CD4-positive, alpha-beta T cell treated with Interleukin-21 for 1 hour (primary cell): ENCODE measurements around the gene TTC28.

ENCODE experiments used
- DNase-seq: peaks from one replicate; pipeline ENCODE4 v3.0.0-alpha.2; 2020

The TTC28 gene

GRCh38 chr22:27995801-27996528, 683.7 kb downstream of the TTC28 start:
- DNase-seq = no peak

- no peak for DNase-seq
These were observed 684.9 kb downstream of the TTC28 start for GRCh38 chr22:27994481-27995331.

GRCh38 chr22:27993774-27994350, 685.8 kb downstream of the TTC28 start:
- DNase-seq = no peak

DNA sequence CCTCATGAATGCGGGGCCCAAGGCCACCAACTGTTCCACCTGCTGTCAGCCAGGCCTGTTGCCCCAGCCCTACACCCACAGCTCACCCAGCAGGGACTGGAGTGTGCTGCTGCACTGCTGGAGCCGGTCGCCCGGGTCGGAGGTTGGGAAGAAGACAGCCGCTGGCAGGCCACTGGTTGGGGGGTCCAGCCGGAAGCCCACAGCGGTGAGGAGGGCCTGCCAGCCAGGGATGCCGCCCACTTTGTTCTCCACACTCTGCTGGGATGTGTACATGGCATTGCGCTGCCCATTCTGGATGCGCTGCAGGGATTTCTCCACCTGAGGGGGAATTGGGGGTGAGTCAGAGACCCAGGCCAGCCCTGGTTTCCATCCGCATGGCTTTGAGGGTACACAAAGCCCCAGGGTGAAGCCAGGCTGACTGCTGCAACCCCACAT, 686.4 kb downstream of the TTC28 start:
- DNase-seq = no peak

- no peak for DNase-seq
These were observed 687.1 kb downstream of the TTC28 start for GRCh38 chr22:27992294-27993165.

DNA sequence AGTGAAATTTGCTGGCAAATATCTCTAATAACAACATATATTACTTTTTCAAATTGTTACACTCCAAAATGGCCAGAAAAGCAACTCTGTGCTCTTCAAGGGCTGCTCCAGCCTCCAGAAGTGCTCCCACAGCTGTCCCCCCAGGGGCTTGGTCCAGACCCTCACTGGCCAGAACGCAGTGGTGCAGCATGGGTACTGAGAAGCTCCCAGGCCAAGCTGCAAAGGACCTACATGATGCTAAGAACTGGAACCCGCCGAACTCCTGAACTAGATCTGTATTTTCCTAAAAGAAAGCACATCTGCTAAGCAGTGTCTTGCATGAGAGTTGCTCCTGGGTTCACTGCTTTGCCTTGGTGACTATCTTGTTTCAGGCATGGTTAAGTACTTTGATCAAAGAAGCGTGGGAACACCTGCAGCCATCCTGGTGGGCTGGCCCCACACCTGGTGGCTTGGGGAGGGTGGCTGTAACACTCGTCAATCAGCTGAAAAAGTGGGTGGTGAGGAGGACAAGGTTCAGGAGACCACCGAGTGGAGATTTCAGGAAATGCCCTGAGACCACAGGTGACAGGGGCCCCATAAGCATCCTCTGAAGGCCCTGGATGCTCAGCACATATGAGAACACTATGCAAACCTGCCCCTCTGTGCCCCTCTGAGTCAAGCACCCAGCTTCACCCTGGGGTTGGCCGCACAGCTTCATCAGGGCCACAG, 687.9 kb downstream of the TTC28 start:
- no peak for DNase-seq

DNA sequence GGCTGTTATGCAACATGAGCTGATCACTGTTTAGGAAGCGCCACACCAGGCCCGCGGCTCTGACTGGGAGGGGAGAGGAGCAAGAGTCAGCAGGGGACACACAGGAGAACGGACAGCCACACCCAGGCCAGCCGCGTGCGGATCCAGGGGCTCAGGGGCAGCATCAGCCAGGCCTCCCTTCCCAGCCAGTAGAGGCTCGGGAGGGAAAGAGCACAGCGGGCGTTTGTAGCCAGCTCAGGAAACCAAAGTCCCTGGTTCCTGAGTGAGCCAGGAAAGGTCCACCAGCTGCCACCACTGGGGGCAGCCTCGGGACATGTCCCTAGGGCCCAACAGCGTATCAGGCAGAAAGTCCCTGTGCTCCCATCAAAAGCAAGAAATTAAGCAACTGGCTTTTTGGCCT, 688.8 kb downstream of the TTC28 start:
- no peak for DNase-seq

DNA sequence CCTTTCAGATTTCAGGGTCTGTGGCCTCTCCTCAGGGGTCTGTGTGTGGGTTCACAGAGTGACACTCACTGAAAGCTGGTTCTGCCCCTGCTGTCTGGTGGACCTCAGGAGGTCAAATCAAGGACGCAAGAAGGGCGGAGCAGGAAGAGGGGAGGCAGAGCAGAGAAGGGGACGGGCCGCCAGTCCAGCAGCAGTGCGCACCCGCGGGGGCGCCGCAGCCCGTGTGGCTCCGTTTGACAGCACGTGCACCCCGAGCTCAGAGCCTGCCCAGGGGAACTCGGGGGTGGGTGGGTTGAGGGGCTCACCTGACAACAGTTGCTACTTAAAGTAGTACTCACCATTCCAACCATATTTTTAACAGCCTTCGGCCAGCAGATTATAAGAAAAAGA, 689.2 kb downstream of the TTC28 start:
- no peak for DNase-seq

DNA sequence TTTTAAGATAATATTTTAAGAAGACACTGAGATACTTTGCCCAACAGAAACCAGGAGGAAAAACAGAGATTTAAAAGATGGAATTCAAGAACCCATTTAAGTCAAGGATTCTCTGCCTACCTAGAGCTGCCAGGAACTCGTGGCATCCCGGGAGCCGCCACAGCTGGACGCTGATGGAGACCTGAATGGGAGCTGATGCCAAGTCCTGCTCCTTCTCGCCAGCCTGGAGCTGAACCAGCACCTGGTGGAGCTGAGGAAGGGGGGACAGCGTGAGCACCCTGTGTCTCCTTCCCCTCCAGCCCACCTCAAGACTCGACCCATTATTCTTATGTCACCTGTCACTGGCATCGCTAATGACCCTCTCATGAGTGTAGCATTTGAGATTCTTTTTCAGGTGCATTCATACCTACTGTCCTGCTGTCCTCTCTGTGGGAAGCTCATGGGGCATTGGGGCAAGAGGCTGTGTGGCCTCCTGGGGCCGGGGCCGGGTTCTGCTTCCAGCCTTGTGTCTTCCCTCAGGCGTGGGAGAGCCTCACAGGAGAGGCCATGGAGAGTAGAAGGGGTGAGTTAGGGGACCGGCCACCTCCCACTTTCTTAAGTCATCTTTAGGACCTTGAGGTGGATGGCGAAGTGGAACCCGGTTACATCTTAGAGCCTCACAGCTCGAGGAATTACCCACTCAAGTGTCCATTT, 689.7 kb downstream of the TTC28 start:
- DNase-seq = no peak

DNA sequence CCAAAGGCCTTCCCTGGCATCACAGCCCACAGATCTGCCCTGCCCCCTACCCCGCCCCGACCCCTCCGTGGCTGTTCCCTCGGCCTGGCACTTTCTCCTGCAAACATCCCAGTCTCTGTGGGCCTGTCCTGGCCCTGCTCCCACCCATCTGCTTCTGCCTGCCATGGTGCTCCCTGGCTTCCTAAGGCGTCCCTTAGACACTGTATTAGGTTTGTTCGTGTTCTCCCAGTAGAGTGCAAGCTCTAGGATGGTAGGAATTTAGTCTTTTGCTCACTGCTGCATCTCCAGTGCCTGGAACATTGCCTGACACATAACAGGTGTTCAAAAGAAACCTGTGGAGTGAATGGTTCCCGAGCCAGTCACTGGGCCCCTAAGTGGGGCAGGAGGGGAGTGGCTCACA, 690.9 kb downstream of the TTC28 start:
- no peak for DNase-seq

DNA sequence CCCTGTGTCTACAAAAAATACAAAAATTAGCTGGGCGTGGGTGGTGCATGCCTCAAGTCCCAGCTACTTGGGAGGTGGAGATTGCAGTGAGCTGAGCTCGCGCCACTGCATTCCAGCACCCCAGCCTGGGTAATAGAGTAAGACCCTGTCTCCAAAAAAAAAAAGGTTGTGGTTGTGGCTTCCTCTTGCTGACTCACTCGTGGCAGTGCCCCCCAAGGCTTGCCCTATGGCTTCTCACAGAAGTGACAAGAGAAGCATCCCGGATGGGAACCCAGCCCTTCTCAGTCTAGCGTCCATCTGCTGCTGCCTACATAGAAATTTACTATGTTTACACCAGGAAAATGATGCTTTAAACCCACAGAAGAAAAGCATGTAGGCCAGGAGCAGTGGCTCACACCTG, 692.1 kb downstream of the TTC28 start:
- DNase-seq = no peak

GRCh38 chr22:27986937-27987336, 692.7 kb downstream of the TTC28 start:
- no peak for DNase-seq

GRCh38 chr22:27986459-27986858, 693.2 kb downstream of the TTC28 start:
- no peak for DNase-seq

GRCh38 chr22:27985323-27986275, 694.0 kb downstream of the TTC28 start:
- DNase-seq = no peak

- no peak for DNase-seq
These were observed 694.9 kb downstream of the TTC28 start for GRCh38 chr22:27984723-27985122.

- DNase-seq = no peak
These were observed 695.5 kb downstream of the TTC28 start for GRCh38 chr22:27984001-27984695.

- no peak for DNase-seq
These were observed 696.3 kb downstream of the TTC28 start for GRCh38 chr22:27983361-27983791.

DNA sequence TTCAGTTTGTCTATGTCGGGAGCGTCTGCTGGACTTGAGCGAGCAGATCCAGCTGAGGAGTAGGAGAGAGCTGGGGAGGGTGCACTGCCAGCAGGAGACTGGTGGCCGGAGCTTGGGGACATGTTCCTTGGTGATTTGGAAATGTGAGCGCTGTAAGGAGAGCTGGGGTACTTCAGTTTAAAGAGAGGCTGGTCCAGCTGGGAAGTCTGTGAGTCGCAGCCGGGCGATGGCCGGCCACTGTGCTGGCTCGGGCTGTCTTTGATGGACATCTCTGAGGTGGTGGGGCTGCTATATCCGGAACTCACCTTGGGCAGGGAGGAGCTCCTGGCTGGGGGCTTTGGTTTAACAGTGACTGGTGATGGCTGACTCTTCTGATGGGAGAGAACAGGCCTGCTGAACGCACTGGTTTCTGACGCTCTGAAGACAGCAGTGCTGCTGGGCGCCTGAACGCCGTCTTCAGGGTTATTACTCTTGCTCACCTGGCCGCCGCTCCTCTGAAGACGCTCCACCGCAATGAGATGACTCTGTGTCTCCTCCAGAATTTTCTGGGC, 696.9 kb downstream of the TTC28 start:
- no peak for DNase-seq

DNA sequence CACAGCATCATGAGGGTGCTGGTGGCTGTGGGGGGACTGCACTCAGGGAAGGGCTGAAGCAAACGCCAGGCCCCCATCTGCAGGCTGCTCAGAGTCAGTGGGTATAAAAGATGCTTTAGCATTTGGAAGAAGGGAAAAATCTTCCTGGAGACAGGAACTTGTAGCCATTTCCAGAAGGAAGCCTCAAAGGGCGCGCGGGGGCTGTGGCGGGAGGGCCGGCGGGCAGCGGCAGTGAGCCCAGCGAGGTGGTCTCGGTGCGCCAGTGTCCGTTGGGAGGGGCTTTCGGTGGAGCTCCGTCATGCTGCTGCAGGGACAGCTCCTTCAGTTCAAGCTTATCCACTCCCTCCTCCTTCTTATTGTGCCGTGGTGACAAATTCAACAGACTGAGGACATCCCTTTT, 697.5 kb downstream of the TTC28 start:
- no peak for DNase-seq
